Measurements from ENCODE around the gene WIPF2.

- no peak for TF ChIP-seq CTCF (IDR thresholded peaks at IDR 0.05; ENCODE audit: borderline replicate concordance, extremely low read depth, low read length, poor library complexity, severe bottlenecking)
- TF ChIP-seq EZH2 (IDR thresholded peaks at IDR 0.05; ENCODE audit: borderline replicate concordance, low read depth, low read length, severe bottlenecking) = no peak
These were observed 24.3 kb upstream of the WIPF2 start for GRCh38 chr17:40194821-40195220.
